ENCODE results near the gene PIP4K2B.

The PIP4K2B gene

DNA sequence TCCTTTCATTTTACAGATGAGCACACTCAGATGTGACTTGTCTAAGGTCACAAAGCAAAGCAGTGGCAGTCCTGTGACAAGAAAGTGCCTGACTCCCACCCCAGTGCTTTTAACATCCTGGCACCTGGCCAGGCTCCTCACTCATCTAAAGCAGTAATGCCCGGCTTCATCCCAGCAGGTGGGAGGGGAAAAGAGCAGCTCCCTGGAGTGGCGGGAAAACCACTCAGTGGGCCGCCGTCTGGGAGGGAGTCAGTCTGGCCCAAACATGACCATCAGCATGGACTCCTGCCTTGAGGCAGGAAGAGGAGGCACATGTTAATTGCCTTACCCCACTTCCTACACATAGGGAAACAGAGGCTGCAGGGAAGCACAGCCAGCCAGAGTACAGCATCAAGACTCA, 53.8 kb downstream of the PIP4K2B start:
- Histone ChIP-seq H2AFZ (ENCODE audit: low read length, unreplicated experiment) (no peak overlapping the region), H3K27me3 (ENCODE audit: insufficient read depth, low read length) (no peaks in the 10 kb centered on the region), H3K27ac (ENCODE audit: low read depth, low read length) (no peak overlapping the region), H3K4me3 (ENCODE audit: low read depth, low read length) (no peak overlapping the region), H3K4me1 (ENCODE audit: control insufficient read depth, insufficient read depth, low read length, unreplicated experiment) (peaks cover 47% of the 10 kb centered on the region), H3K36me3 (ENCODE audit: insufficient read depth, low read length) (no peaks in the 10 kb centered on the region), H3K79me2 (ENCODE audit: control insufficient read depth, insufficient read depth, low read length, unreplicated experiment) (peaks cover 70% of the 10 kb centered on the region)

DNA sequence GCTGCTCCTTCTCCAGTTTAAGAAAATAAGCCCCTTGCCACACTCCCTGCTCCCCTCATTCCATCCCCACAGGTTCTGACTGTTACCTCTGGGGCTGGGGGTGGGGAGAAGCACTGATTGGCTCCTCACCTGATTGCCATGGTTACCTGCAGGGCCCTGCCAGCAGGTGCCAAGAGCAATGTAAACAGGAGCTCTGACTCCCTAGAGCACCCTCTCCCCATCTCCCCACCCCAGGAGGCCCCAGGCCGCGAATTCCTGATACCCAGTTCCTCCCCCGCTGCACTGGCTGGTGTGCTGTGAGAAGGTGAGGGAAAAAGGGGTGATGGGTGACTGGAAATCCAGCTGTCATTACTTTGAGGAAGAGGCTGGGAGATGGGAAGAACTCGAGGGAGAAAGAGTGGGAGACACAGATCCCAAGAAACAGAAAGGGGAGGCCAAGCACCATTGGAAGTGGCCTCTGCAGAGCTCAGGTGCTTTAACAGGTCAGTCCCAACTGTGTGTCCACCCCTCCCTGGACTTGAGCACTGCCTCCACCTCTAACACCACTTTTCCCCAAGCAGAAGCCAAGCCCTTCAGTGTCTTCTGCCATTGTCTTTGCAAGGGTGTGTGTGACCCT, 55.7 kb downstream of the PIP4K2B start:
- no peaks in the 10 kb centered on the region for H3K36me3 ChIP-seq (ENCODE audit: insufficient read depth, low read length)
- no peak overlapping the region for H3K27ac ChIP-seq (ENCODE audit: low read depth, low read length)
- H3K27me3 ChIP-seq (ENCODE audit: insufficient read depth, low read length): no peaks in the 10 kb centered on the region
- peaks cover 79% of the 10 kb centered on the region for H3K79me2 ChIP-seq (ENCODE audit: control insufficient read depth, insufficient read depth, low read length, unreplicated experiment)
- H3K4me3 ChIP-seq (ENCODE audit: low read depth, low read length): no peak overlapping the region
- H3K4me1 ChIP-seq (ENCODE audit: control insufficient read depth, insufficient read depth, low read length, unreplicated experiment): peaks cover 40% of the 10 kb centered on the region
- no peak overlapping the region for H2AFZ ChIP-seq (ENCODE audit: low read length, unreplicated experiment)

DNA sequence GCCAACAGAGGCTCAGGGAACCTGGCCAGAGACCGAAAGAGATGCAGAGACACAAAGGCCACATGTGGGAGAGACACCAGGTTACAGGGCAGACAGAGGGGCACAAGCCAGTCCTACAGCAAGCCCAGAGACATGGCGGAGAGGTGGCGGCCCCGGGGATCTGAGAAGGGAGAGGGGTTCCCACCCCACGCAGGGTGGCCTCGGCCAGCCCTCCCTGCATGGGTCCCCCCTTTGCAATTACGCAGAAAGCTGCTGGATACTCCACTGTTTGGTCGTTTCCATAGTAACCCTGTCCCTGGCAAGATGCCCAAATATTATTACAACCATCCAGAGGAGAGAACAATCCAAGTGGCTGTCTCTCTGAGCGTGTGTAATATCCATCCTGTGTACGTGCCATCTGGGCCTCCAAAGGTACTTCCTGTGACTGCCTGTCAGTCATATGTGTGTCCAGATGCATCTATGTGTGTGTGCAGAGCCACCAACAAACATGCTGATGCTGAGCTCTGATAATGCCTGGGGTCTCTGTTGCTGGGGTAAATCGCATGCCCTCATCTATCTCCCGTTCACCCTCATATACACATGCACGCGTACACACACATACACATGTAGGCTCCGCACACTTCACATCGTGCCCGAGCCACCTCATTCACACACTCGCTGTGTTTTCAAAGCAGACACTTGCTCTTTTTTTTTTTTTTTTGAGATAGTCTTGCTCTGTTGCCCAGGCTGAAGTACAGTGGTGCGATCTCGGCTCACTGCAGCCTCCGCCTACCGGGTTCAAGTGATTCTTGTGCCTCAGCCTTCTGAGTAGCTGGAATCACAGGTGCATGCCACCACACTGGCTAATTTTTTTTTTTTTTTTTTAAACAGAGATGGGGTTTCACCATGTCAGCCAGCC, 56.7 kb downstream of the PIP4K2B start:
- peaks cover 79% of the 10 kb centered on the region for H3K79me2 ChIP-seq (ENCODE audit: control insufficient read depth, insufficient read depth, low read length, unreplicated experiment)
- peaks cover 40% of the 10 kb centered on the region for H3K4me1 ChIP-seq (ENCODE audit: control insufficient read depth, insufficient read depth, low read length, unreplicated experiment)
- H3K36me3 ChIP-seq (ENCODE audit: insufficient read depth, low read length): no peaks in the 10 kb centered on the region
- no peak overlapping the region for H3K4me3 ChIP-seq (ENCODE audit: low read depth, low read length)
- H3K27me3 ChIP-seq (ENCODE audit: insufficient read depth, low read length): no peaks in the 10 kb centered on the region
- no peak overlapping the region for H2AFZ ChIP-seq (ENCODE audit: low read length, unreplicated experiment)
- H3K27ac ChIP-seq (ENCODE audit: low read depth, low read length): peak overlapping the region; percentile 87

DNA sequence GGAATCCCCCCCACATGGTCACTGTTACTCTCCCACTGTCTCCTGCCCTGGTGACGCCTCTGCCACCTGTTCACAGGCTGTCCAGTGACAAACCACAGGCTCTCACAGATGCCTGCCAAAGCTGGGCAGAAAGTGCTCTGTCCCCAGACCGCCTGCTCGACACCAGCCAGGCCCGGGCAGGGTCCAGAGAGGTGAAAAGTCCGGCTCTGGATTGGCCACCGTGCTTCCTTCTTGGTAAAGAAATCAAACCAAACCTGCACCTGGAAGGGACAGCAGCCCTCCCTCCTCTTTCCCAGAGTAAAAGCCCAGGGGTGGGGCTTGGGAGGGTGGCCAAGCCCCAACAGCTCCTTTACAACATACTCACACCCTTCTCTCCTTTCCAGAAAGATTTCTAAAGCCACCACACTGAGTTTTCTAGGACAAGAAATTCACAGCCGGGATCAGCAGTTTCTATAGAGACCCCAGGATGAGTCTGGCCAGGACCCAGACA, 57.4 kb downstream of the PIP4K2B start:
- no peak overlapping the region for H3K4me3 ChIP-seq (ENCODE audit: low read depth, low read length)
- H3K27ac ChIP-seq (ENCODE audit: low read depth, low read length): peak overlapping the region; percentile 87
- peaks cover 72% of the 10 kb centered on the region for H3K79me2 ChIP-seq (ENCODE audit: control insufficient read depth, insufficient read depth, low read length, unreplicated experiment)
- no peak overlapping the region for H2AFZ ChIP-seq (ENCODE audit: low read length, unreplicated experiment)
- no peaks in the 10 kb centered on the region for H3K36me3 ChIP-seq (ENCODE audit: insufficient read depth, low read length)
- no peaks in the 10 kb centered on the region for H3K27me3 ChIP-seq (ENCODE audit: insufficient read depth, low read length)
- H3K4me1 ChIP-seq (ENCODE audit: control insufficient read depth, insufficient read depth, low read length, unreplicated experiment): peaks cover 40% of the 10 kb centered on the region

DNA sequence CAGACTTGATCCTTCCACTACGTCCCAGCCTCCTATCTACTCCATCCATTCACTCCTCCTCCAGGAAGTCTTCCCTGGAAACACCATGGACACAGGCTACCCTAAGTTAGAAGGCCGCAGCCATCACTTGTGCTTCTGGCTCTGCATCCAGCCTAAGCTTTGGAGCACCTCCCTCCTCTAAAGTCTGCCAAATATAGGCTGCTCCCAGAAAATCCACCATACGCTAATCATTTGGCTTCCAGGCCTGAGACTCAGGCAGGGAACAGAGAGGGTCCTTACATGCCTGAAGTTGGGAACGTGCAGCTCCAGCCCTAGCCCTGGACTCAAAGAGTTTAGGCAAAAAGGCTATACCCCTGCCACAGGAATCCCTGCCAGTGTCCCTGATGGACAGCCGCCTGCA, 57.9 kb downstream of the PIP4K2B start:
- Histone ChIP-seq H3K27ac (ENCODE audit: low read depth, low read length) (peak overlapping the region; percentile 87), H3K27me3 (ENCODE audit: insufficient read depth, low read length) (no peaks in the 10 kb centered on the region), H2AFZ (ENCODE audit: low read length, unreplicated experiment) (no peak overlapping the region), H3K4me1 (ENCODE audit: control insufficient read depth, insufficient read depth, low read length, unreplicated experiment) (peaks cover 37% of the 10 kb centered on the region), H3K79me2 (ENCODE audit: control insufficient read depth, insufficient read depth, low read length, unreplicated experiment) (peaks cover 67% of the 10 kb centered on the region), H3K4me3 (ENCODE audit: low read depth, low read length) (no peak overlapping the region), H3K36me3 (ENCODE audit: insufficient read depth, low read length) (no peaks in the 10 kb centered on the region)

DNA sequence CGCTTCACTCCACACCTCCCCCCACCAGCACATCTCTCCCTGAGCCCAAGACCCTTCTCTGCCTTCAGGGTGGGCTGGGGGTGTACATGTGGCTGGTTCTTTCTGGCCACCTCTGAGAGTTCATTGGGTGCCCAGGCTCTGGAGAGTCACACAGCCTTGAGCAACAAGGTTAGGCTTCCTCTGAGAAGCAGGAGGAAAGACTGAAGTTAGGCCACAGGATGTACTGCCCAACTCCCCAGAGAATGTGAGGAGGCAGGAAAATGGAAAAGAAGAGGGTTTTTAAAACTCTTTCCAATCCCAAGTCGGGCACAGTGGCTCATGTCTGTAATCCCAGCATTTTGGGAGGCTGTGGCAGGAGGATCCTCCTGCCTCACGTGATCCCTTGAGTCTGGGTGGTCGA, 58.5 kb downstream of the PIP4K2B start:
- Histone ChIP-seq H3K27me3 (ENCODE audit: insufficient read depth, low read length) (no peaks in the 10 kb centered on the region), H3K79me2 (ENCODE audit: control insufficient read depth, insufficient read depth, low read length, unreplicated experiment) (peaks cover 60% of the 10 kb centered on the region), H2AFZ (ENCODE audit: low read length, unreplicated experiment) (no peak overlapping the region), H3K27ac (ENCODE audit: low read depth, low read length) (peak overlapping the region; percentile 87), H3K4me1 (ENCODE audit: control insufficient read depth, insufficient read depth, low read length, unreplicated experiment) (peaks cover 30% of the 10 kb centered on the region), H3K36me3 (ENCODE audit: insufficient read depth, low read length) (no peaks in the 10 kb centered on the region; the same call in 1 of the 2 replicates), H3K4me3 (ENCODE audit: low read depth, low read length) (no peak overlapping the region)

DNA sequence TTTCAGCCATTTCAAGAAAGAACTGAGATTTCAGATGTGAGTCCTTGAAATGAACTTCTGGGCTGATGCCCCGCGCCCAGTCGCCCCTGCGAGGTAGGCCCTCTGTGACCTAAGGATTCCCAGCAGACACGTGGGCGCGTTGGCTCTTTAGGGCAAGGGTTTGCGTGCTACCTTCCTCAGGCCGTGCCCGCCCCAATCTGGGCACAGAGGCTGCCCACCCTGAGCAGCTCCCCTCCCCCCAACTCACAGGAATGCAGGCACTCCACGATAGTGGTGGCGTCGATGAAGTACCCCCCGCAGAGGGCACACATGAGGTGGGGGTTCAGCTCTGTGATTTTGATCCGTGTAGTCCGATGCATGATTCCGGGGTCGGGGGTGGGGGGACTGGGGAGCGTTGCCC, 59.3 kb downstream of the PIP4K2B start:
- no peaks in the 10 kb centered on the region for H3K27me3 ChIP-seq (ENCODE audit: insufficient read depth, low read length)
- peaks cover 54% of the 10 kb centered on the region for H3K79me2 ChIP-seq (ENCODE audit: control insufficient read depth, insufficient read depth, low read length, unreplicated experiment)
- no peaks in the 10 kb centered on the region; the same call in 1 of the 2 replicates for H3K36me3 ChIP-seq (ENCODE audit: insufficient read depth, low read length)
- H3K27ac ChIP-seq (ENCODE audit: low read depth, low read length): no peak overlapping the region
- H3K4me3 ChIP-seq (ENCODE audit: low read depth, low read length): no peak overlapping the region
- peaks cover 34% of the 10 kb centered on the region for H3K4me1 ChIP-seq (ENCODE audit: control insufficient read depth, insufficient read depth, low read length, unreplicated experiment)
- H2AFZ ChIP-seq (ENCODE audit: low read length, unreplicated experiment): no peak overlapping the region

DNA sequence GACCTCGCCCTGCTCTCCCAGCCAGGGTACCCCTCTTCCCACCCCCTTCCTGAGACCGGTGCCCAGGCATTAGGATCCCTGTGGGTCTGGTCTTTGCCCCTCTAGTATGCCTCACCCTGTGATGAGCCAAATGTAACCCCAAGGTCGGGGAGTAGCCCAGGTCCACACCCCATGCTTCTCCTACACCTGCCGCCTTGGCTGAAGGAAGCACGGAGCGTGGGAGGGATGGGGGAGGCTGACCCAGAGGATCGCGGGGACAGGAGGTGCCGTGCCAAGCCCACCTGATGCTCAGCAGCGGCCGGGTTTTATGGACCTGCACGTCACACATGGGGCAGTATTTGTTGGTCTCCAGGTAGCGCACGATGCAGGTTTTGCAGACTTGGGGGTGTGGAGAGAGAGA, 60.1 kb downstream of the PIP4K2B start:
- no peaks in the 10 kb centered on the region; the same call in 1 of the 2 replicates for H3K36me3 ChIP-seq (ENCODE audit: insufficient read depth, low read length)
- no peaks in the 10 kb centered on the region for H3K27me3 ChIP-seq (ENCODE audit: insufficient read depth, low read length)
- peaks cover 37% of the 10 kb centered on the region for H3K4me1 ChIP-seq (ENCODE audit: control insufficient read depth, insufficient read depth, low read length, unreplicated experiment)
- H2AFZ ChIP-seq (ENCODE audit: low read length, unreplicated experiment): no peak overlapping the region
- no peak overlapping the region for H3K4me3 ChIP-seq (ENCODE audit: low read depth, low read length)
- H3K27ac ChIP-seq (ENCODE audit: low read depth, low read length): no peak overlapping the region
- H3K79me2 ChIP-seq (ENCODE audit: control insufficient read depth, insufficient read depth, low read length, unreplicated experiment): peaks cover 48% of the 10 kb centered on the region

DNA sequence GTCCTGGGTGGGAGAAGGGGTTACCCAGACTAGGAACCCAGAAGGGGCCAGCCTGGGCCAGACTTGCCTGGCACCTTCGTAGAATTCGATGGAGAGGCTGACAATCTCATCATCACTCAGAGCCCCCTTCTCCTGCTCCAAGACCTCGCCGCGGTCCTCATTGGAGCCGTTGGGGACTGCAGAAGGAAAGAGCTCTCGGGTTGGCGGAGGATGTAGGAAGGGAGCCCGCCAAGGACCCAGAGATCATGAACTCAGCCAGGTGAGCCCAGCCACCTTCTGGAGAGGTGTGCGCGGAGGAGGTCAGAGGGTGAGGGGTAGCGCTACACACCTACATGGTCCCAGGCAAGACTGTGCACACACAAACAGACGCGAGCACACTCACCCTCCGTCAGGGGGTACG, 60.7 kb downstream of the PIP4K2B start:
- no peak overlapping the region for H2AFZ ChIP-seq (ENCODE audit: low read length, unreplicated experiment)
- no peaks in the 10 kb centered on the region for H3K27me3 ChIP-seq (ENCODE audit: insufficient read depth, low read length)
- H3K4me3 ChIP-seq (ENCODE audit: low read depth, low read length): no peak overlapping the region
- H3K27ac ChIP-seq (ENCODE audit: low read depth, low read length): no peak overlapping the region
- peaks cover 37% of the 10 kb centered on the region for H3K4me1 ChIP-seq (ENCODE audit: control insufficient read depth, insufficient read depth, low read length, unreplicated experiment)
- no peaks in the 10 kb centered on the region; the same call in 1 of the 2 replicates for H3K36me3 ChIP-seq (ENCODE audit: insufficient read depth, low read length)
- H3K79me2 ChIP-seq (ENCODE audit: control insufficient read depth, insufficient read depth, low read length, unreplicated experiment): peaks cover 42% of the 10 kb centered on the region

DNA sequence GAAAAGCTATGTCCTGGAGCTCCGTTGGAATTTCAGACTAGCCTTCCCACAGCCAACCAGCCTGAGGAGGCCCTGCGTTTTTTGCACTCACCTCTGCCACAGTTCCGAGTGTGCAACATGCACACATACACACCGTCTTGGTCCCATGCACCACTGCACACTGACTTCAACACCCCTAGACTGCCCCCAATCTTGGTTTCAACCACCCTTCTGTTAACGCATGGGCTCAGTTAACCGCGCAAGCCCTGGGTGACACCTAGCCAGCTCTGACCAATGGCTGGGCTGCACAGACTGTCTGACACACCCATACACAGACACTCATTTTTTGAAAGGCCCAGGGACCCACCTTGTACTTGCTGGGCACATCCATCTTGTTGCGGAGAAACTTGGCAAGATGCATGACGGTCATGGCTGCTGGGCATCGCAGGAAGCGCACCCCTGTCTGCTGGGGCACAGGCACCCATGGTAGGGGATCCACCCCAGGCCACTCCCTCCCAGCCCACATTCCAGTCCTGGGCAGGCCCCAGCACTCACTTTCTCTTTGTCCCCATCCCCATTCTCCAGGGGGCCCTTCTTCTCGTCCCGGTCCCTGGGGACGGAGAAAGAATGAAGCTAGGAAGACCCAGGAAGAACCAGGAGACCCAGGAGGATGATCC, 61.2 kb downstream of the PIP4K2B start:
- H3K4me1 ChIP-seq (ENCODE audit: control insufficient read depth, insufficient read depth, low read length, unreplicated experiment): peaks cover 31% of the 10 kb centered on the region
- H3K79me2 ChIP-seq (ENCODE audit: control insufficient read depth, insufficient read depth, low read length, unreplicated experiment): peaks cover 37% of the 10 kb centered on the region
- no peaks in the 10 kb centered on the region; the same call in 1 of the 2 replicates for H3K36me3 ChIP-seq (ENCODE audit: insufficient read depth, low read length)

More for the DNA sequence above, 61.2 kb downstream of the PIP4K2B start:
- no peak overlapping the region for H3K27ac ChIP-seq (ENCODE audit: low read depth, low read length)
- H3K27me3 ChIP-seq (ENCODE audit: insufficient read depth, low read length): no peaks in the 10 kb centered on the region
- H2AFZ ChIP-seq (ENCODE audit: low read length, unreplicated experiment): no peak overlapping the region
- no peak overlapping the region for H3K4me3 ChIP-seq (ENCODE audit: low read depth, low read length)
